Activated CD4-positive, CD25-positive, alpha-beta regulatory T cell treated with anti-CD3 and anti-CD28 coated beads, Interleukin-2, amount 50 U/mL, for 72 hours (primary cell): ENCODE measurements around the gene GMPPA.

Experiments used
- DNase-seq: peaks from one replicate; pipeline ENCODE4 v3.0.0; 2021

The GMPPA gene

GRCh38 chr2:219541611-219542180 lies 43.0 kb downstream of the GMPPA start:
- peak; percentile 90 for DNase-seq

- DNase-seq = no peak
Observed at GRCh38 chr2:219542931-219543595, 44.4 kb downstream of the GMPPA start.

DNA sequence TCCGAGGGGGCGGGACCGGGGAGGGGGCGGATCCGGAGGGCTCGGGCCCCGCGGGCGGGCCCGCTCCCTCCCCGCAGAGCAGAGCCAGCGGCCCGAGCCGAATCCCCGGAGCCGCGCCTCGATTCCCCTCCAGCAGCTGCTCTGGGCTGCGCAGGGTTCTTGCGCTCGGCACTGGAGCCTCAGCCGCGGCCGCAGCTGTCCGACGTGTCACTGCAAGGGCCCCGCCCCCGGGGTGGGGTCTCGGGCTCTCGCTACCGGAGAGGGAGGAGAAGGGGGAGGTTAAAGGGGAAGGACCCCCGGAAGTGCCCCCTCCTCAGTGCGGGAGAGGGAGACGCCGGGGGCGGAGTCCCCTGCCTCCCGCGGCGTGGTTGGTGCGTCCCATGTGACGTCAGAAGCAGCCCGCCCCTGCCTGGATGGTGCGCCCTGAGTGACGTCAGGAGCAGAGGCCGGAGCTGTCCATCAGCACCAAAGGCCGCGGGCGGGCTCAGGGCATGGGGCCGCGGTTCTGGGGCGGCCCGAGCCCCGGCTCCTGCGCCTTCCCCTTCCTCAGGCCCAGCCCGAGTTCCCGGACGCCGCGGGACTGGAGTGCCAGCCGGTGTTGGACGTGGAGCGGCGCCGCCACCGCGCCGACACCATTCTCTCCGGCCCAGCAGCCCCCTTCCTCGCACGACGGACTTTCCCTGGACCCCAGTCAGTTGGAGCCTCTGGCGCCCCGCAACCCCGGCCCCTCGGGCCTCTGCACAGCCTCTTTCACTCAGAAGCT lies 45.1 kb downstream of the GMPPA start, which contains the start of the genes CHPF and TMEM198:
Gene CHPF, minus strand, starts transcription at position 214 of the 763 bp plus-strand sequence. CDS start 271 bp downstream, outside the sequence.
Gene TMEM198, plus strand, starts transcription at position 433 of the 763 bp plus-strand sequence. CDS start 700 bp downstream, outside the sequence.
- peak; percentile 93 for DNase-seq

GRCh38 chr2:219544567-219544966 lies 45.9 kb downstream of the GMPPA start:
- DNase-seq = no peak

DNA sequence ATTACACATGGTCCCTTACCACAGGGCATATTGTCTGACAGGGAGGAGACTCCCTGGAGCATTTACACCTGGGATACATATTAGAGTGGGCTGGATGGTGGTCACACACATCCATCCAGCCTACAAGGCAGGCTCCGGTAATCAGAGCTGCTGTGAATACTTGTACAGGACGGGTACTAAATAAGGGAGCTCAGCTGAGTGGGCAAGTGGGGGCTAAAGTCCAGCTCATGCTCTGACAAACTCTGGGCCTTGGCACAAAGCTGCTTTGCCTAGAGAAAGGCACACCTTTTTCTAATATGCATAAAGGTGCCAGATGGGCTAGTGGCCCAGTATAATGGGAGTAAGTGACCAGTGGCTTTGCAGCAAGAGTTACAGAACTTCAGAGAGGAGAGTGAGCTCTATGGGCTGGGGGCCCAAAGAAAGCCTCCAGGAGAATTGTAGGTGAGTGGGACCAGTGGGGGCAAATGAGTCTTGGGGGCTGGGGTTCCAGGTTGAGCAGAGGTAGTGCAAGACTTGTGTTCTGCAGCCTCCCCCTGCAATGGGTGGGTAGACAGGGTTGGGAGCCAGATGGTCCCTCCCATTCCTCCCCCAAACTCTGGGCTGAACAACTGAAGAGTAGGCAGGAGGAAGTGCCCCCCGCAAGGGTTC lies 46.7 kb downstream of the GMPPA start:
- no peak for DNase-seq

DNA sequence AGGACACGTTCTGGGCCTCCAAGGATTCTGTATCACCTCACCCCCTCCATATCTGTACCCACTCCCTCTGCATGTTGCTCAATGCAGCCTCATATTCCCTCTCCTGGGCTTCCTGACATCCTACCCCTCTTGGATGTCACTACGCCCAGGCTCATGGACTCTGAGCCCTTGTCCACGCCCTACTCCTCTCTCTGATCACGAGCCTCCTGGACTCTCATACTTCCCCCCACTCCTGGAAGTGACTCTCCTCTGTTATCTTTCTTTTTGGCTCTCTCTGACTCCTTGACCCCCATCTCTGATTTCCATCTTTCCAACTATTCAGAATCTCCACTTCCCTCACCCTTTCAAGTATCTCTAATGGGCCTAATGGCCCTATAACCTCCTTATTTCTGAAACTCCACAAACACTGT lies 47.3 kb downstream of the GMPPA start:
- DNase-seq = no peak

GRCh38 chr2:219547621-219548020 lies 48.9 kb downstream of the GMPPA start:
- no peak for DNase-seq

- no peak for DNase-seq
Observed at GRCh38 chr2:219548990-219549389, 50.3 kb downstream of the GMPPA start.

- DNase-seq = no peak
Observed at GRCh38 chr2:219549619-219550018, 50.9 kb downstream of the GMPPA start.

DNA sequence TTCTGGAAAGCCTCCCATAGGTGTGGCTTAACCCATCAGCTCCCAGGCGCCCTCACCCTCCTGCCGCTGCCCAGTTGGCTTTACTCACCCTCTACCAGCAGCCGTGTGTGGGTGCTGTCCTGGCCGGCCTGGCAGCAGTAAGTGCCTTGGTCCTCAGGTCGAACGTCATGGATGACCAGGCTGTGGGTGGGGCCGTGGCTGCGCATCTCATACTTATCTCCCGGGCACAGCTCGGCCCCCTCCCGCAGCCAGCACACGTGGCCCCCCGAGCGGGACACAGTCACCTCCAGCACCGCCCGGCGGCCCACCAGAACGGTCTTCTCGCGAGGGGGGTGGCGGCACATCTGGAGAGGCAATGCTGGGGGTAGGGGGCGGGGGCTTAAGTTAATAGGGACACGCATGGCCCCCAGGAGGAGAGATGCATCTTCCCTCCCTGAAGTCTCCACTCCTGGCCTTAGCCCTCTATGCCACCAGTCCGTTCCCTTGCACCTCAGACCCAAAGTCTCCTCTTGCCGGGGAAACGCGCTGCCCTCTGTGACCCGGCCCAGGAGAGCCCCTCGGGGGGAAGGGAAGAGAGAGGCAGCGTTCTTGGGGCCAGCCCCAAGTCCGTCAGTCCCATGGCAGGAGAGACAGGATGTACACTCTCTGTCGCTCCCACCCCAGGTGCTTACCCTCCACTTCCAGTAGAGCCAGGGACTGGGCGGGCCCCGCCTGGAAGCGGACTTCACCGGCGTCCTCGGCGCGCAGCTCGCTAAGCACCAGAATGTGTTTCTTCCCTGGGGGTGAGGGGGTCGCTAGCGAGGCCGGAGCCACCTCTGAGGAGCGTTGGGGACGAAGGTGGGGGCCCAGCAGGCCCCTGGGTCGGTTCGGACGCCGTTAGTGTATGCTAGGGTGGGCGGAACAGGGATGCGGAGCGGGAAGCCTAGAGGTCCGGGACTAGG lies 53.0 kb downstream of the GMPPA start:
- DNase-seq = peak; percentile 47

DNA sequence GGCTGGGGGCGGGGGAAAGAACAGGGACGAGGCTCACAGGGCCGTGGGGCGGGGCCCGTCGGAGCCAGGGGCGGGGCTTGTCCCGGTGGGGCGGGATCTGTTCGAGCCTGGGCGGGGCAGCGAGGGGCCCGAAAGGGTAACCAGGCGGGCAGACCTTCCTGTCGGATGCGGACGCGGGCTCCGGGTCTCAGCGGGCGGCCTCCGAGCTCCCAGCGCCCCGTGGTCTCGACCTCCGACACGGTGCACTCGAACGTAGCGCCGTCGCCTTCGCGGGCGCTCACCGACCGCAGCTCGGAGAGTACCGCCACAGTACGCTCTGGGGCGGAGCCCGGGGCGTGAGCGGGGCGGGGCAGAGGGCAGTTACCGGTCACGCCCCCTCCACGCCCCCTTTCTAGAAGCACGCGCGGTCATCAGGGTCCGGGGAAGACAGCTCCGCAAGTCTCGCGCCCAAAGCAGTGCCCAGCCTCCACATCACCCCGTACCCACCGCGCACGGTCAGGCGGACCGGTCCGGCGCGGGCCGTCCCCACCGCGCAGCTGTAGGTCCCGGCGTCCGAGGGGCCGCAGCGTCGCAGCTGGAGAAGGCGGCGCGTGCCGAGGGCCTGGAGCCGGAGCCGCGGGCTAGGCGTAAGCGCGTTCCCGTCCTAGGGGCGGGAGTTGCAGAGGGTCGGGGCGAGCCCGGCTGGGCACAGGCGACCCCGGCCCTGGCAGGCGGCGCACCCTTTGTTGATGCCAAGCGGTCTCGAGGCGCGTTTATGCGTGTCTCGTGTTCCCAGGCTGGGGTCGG lies 53.9 kb downstream of the GMPPA start:
- DNase-seq = peak; percentile 85

DNA sequence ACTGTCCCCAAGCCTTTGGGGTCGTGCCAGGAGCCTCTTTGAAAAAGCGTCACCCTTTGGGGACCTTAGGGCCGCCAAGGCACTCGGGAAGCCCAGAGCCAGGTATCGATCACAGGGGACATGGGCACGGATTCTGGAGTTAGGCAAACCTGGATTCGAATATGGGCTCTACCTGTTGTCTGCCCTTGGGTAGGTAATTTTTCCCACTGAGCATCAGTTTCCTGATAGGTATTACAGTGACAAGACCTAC lies 54.4 kb downstream of the GMPPA start:
- no peak for DNase-seq

- DNase-seq = no peak
Observed at GRCh38 chr2:219553463-219553963, 54.8 kb downstream of the GMPPA start.

- no peak for DNase-seq
Observed at GRCh38 chr2:219554350-219554749, 55.7 kb downstream of the GMPPA start.

GRCh38 chr2:219555956-219556355 lies 57.3 kb downstream of the GMPPA start:
- DNase-seq = no peak

DNA sequence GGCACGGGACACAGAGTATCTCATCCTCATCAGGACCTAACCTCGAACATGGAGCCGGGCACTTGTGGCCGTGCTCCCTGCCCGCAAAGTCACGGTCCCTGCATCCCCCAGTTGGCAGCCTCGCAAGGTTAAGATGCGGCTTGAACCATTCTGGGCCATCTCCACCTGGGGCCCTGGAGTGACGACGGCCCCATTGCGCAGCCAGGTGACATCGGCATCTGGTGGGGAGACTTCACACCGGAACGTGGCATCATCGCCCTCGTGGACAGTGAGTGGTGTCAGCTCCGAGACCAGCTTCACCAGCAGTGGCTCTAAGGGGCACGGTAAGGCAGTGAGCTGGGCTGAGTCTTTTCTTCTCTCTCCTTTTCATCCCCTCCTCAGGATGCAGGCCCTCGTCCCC lies 57.7 kb downstream of the GMPPA start:
- no peak for DNase-seq
